GM21737 (cell line): ENCODE data around the gene CXorf58.
A peak's percentile ranks its signal among the peaks of the same experiment; 100 is the strongest.
"Not testable (repeated sequence)": the region's sequence is repeated elsewhere in the genome, so short reads cannot be mapped to it uniquely, and the experiment has no call there.

Experiments used
- ATAC-seq: cut with Tn5 transposase; IDR thresholded peaks from one replicate; pipeline ENCODE4 v1.9.1; 2021; ENCODE audit warnings: mild to moderate bottlenecking, moderate library complexity; ENCODE audit not compliant: unreplicated experiment

CXorf58 gene

DNA sequence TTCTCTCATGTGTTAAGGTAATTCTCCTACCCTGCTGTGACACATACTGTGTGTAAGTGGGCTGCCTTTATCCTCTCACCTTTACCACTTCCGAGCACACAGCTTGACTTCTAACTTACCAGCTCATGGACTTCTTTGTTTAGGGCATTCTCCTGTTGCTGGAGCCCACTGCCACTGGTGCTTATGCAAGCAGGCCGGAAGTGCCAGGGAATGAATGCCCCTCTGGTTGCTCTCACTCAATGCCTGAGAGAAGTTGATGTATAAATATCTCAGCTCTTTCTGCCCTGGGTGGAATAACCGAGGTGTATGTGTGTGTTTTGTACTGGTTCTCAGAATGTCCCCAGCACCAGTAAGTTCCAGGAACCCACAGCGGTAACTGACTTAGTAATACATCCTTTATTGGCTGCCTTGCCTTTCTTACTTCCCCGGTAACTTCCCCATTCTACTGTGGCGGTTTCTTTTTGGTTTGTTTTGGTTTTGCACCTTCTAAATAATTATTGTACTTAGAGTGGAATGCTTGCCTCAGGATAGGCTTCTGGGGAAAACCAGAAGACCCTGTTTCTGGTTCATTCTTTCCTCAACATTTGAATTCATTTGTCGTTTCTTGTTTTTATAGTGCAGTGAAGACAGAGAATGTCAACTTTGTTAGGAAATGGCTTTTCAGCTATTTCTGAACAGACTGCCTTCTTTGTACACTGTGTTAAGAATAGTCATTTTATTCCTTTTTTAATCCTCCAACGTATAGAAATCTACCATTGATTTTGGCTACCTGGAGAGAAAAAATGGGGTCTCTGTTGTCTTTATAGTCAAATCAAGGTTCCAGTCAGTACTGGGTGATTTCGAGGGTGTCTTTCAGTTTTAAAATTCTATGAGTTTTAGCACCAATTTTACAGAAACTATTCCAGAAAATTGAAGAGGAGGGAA is 45.4 kb downstream of the CXorf58 start:
- ATAC-seq, result peak; percentile 92

DNA sequence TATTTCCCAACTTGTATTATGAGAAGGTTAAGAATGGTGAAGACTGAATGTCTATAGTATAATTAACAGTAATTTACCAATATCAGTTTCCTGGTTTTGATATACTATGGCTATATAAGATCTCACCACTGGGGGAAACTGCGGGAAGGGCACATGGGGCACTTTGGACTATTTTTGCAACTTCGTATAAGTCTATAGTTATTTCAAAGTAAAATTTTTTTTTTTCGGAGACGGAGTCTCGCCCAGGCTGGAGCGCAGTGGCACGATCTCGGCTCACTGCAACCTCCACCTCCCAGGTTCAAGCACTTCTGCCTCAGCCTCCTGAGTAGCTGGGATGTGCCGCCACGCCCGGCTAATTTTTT is 46.1 kb downstream of the CXorf58 start:
- ATAC-seq, result no peak

DNA sequence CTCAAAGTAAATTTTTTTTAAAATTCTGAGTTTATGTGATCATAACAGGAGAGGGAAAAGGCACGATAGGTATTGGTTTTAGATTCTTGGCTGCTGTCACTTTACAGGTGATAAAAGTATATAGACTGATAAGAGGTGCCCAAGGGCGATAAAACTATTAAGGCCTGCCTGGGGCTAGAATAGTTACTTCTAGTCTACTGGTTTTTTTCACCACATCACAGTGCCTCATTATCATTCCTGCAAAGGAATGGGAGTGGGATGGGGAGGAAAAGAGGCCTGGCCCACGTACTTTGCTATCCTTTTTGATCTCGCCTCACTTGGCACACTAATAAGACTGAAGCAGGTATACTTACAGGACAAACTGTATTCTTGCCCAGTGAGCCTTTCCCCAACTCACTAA is 46.6 kb downstream of the CXorf58 start:
- no peak for ATAC-seq

DNA sequence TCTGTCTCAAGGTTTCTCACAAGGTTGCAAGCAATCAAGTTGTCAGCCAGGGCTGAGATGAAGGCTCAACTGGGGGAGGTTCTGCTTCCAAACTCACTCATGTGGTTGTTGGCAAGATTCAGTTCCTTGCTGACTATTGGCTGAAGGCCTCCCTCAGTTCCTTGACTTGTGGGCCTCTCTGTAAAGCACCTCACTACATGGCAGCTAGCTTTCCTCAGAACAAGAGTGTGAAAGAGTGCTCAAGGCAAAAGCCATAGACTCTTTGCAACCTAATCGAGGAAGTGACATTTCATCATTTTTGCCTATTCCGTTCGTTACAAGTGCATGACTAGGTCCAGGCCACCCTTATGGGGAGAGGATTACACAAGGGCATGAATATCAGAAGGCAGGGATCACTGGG is 52.0 kb downstream of the CXorf58 start:
- ATAC-seq, result no peak

DNA sequence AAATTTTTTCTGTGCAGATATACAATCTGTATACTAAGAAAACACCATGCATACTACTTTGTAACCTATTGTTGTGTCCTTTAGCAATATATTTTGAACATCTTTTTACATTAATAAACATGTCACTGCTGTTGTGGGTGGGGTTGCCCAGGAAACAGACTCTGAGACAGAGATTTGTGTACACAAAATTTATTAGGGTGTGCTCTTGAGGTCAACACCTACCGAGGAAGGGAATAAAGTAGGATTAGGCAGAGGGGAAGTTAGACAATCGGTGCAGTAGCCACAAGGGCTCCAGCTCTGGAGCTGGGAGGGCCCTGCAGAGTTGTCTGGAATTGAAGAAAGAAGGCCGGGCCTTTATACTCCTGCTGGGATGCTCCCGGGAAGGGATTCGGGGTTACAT is 56.4 kb downstream of the CXorf58 start:
- no peak for ATAC-seq

DNA sequence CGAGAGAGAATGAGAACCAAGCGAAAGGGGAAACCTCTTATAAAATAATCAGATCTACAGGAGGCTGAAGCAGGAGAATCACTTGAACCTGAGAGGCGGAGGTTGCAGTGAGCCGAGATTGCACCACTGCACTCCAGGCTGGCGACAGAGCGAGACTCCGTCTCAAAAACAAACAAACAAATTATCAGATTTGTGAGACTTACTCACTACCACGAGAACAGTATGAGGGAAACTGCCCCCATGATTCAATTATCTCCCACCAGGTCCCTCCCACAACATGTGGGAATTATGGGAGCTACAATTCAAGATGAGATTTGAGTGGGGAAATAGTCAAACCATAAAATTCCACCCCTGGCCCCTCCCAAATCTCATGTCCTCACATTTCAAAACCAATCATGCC is 57.8 kb downstream of the CXorf58 start:
- not testable (repeated sequence) for ATAC-seq

DNA sequence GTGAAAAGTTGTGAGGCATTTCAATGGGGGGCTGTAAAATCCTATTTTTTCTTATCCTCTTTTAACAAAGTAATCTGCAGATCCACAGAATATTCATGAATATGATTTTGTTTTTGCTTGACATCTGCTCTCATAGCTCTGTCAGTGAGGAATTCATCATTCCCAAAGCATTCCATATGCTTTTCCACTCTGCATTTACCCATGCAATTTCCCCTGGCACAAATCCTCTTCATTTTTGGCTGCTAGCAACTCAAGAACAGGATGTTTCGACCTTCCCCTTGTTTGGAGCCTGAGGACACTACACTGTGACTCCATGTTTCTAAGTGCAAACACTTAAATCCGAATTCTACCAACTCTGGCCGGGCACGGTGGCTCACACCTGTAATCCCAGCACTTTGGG is 70.7 kb downstream of the CXorf58 start:
- ATAC-seq, result no peak

DNA sequence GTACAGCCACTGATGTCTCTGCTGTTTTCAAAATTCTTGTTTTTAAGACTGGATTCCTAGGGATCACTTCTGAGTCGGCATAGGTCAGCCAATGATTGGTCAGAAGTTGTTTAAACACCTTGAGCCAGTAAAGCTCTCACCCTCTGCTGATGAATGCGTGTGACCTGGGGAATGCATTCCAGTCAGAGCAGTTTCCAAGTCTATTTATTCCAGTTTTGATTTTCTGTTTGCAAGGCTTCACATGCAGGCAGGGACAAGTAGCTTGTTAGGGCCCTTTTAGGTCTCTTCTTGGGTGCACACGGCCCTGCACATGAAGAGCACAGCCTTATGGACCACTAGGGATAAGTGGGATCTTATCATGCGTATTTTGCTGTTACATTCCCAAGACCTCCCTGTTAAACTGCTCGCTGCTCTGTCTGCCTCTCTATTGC is 72.2 kb downstream of the CXorf58 start:
- ATAC-seq, result no peak

DNA sequence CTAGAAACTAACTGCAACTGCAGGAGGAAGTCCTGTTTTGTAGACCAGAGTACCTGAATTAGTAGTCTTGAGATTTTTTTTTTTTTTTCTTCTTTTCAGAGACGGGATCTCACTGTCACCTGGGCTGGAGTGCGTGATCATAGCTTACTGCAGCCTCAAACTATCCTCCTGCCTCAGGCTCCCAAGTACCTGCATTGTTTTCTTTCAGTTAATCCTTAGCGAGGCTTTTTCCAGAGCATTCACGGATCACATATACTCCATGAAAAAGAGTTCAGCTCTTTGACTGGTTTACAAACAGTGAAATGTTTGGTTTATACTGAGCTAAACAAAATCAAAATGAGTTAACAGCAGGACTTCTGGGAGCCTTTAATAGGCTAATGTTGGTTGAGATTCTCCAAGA is 73.4 kb downstream of the CXorf58 start:
- no peak for ATAC-seq

DNA sequence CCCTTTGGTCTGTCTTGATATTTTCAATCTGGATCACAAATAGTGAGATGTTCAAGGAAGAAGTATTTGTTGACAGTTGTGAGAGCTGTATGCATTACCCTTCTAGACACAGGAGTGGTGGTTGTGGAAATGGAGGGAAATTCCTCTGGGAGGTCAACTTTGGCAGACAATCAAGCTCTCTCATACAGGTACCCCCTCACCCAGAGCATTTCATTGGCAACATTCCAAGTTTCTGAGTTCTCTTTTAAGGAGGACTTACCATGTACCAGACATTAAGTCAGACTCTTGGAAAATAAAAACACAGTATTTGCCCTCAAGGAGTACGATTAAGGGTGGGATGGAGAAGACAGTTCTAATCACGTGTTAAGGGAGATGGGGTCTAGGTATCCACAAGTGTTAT is 73.9 kb downstream of the CXorf58 start:
- no peak for ATAC-seq

DNA sequence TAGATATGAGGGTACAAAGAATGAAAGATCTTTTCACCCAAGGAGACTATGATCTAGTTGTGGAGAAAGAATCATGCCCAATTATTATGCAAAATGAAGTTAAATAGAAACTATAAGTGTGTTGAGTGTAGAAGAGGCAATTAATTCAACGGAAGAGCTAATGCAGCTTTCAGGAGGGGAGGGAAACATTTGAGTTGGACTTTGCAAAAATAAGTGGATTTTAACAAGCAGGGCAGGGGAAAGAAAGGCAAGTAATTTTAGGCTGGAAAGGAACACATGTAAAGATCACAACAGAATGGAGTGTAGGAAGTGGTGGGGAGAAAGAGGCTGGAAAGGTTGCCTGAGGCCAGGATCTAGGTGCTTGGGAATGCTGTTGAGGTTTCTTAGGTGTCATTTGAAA is 75.1 kb downstream of the CXorf58 start:
- ATAC-seq, result no peak
